Osteoblast (primary cell): ENCODE measurements around the gene MAD1L1. TPM values are rescaled to one million over a fixed set of nuclear protein-coding genes. Genes with fewer than 3 reads are reported as not detected.

ENCODE experiments used
- DNase-seq: peaks from one replicate; pipeline ENCODE4 v3.0.0; 2011; ENCODE audit warnings: low spot score, mixed read lengths; ENCODE audit not compliant: insufficient read length; ENCODE audit errors: missing footprints
- H2AFZ ChIP-seq: 2 replicates; pipeline ENCODE4 v1.6.0; 2011; ENCODE audit warnings: mild to moderate bottlenecking, low read length
- H3K27ac ChIP-seq: 2 replicates; pipeline ENCODE4 v1.5.1; 2011; ENCODE audit warnings: mild to moderate bottlenecking, low read depth, low read length, moderate library complexity
- H3K27me3 ChIP-seq: 2 replicates; pipeline ENCODE4 v1.6.0; 2012; ENCODE audit warnings: mild to moderate bottlenecking, control low read depth, inconsistent platforms, low read length, moderate library complexity; ENCODE audit not compliant: insufficient read depth
- H3K36me3 ChIP-seq: 2 replicates; pipeline ENCODE4 v1.5.1; 2011; ENCODE audit warnings: mild to moderate bottlenecking, low read length, control low read depth, moderate library complexity; ENCODE audit not compliant: insufficient read depth
- H3K4me1 ChIP-seq: 2 replicates; pipeline ENCODE4 v1.5.1; 2011; ENCODE audit warnings: mild to moderate bottlenecking, low read length, control low read depth, moderate library complexity; ENCODE audit not compliant: insufficient read depth
- H3K4me2 ChIP-seq: 2 replicates; pipeline ENCODE4 v1.6.0; 2011; ENCODE audit warnings: mild to moderate bottlenecking, low read length; ENCODE audit not compliant: insufficient read depth
- H3K4me3 ChIP-seq: fragments of 200-600 bp; sonication (generic); 3 replicates; pipeline ENCODE4 v1.5.1; 2012; ENCODE audit warnings: mild to moderate bottlenecking, low read length, inconsistent platforms; ENCODE audit not compliant: insufficient read depth
- H3K79me2 ChIP-seq: 2 replicates; pipeline ENCODE4 v1.6.0; 2012; ENCODE audit warnings: mild to moderate bottlenecking, low read length, control low read depth, inconsistent platforms; ENCODE audit not compliant: insufficient read depth
- H3K9me3 ChIP-seq: 2 replicates; pipeline ENCODE4 v1.5.1; 2011; ENCODE audit warnings: low read depth, low read length, control low read depth
- H4K20me1 ChIP-seq: 2 replicates; pipeline ENCODE4 v1.6.0; 2012; ENCODE audit warnings: mild to moderate bottlenecking, low read length, control low read depth; ENCODE audit not compliant: insufficient read depth
- CTCF ChIP-seq: IDR thresholded peaks from 2 replicates; pipeline ENCODE4 v1.5.1; 2011; ENCODE audit warnings: mild to moderate bottlenecking, low read depth, low read length, moderate library complexity; ENCODE audit errors: extremely low read depth
- total RNA-seq: library from RNA; depleted of rRNA; stranded (reverse); fragments of >200 nt; gene quantifications from 2 replicates; pipeline ENCODE4 v1.2.3, GENCODE V29; 2012

The MAD1L1 gene
- total RNA-seq, 1 donor: 66.2 TPM

GRCh38 chr7:1897861-1898627, 334.7 kb downstream of the MAD1L1 start:
- H3K4me2 ChIP-seq: no peak overlapping the region
- H3K27ac ChIP-seq: peak overlapping the region; percentile 86

GRCh38 chr7:1897076-1897860, 335.5 kb downstream of the MAD1L1 start:
- H3K27ac ChIP-seq: no peak overlapping the region
- DNase-seq: peak; percentile 73

More at GRCh38 chr7:1897861-1898627, 334.7 kb downstream of the MAD1L1 start:
- Histone ChIP-seq H4K20me1 (peaks cover 4% of the 10 kb centered on the region), H3K4me3 (no peak overlapping the region), H3K27me3 (no peaks in the 10 kb centered on the region), H3K36me3 (peaks cover 10% of the 10 kb centered on the region), H2AFZ (no peak overlapping the region), H3K9me3 (no peaks in the 10 kb centered on the region), H3K79me2 (no peaks in the 10 kb centered on the region), H3K4me1 (peaks cover 19% of the 10 kb centered on the region)
- peak; percentile 63 for DNase-seq
- TF ChIP-seq CTCF: no peak

GRCh38 chr7:1895664-1896515, 336.9 kb downstream of the MAD1L1 start:
- DNase-seq: peak; percentile 81
- Histone ChIP-seq H3K79me2 (no peaks in the 10 kb centered on the region), H3K4me3 (no peak overlapping the region), H3K27me3 (no peaks in the 10 kb centered on the region), H3K9me3 (no peaks in the 10 kb centered on the region), H3K4me1 (peaks cover 23% of the 10 kb centered on the region), H3K27ac (no peak overlapping the region), H4K20me1 (peaks cover 4% of the 10 kb centered on the region), H2AFZ (no peak overlapping the region), H3K4me2 (no peak overlapping the region), H3K36me3 (peaks cover 10% of the 10 kb centered on the region)
- TF ChIP-seq CTCF: no peak

More at GRCh38 chr7:1897076-1897860, 335.5 kb downstream of the MAD1L1 start:
- no peaks in the 10 kb centered on the region for H3K79me2 ChIP-seq
- TF ChIP-seq CTCF: no peak
- peaks cover 4% of the 10 kb centered on the region for H4K20me1 ChIP-seq
- no peak overlapping the region for H3K4me3 ChIP-seq
- H3K9me3 ChIP-seq: no peaks in the 10 kb centered on the region
- H3K4me1 ChIP-seq: peaks cover 23% of the 10 kb centered on the region
- no peaks in the 10 kb centered on the region for H3K27me3 ChIP-seq
- H3K4me2 ChIP-seq: no peak overlapping the region
- H2AFZ ChIP-seq: no peak overlapping the region
- H3K36me3 ChIP-seq: peaks cover 10% of the 10 kb centered on the region
